Neural progenitor cell (in vitro differentiated cells): ENCODE measurements around the gene CDH12. TPM values are rescaled to one million over a fixed set of nuclear protein-coding genes. Genes with fewer than 3 reads are reported as not detected.
A peak's percentile ranks its signal among the peaks of the same experiment; 100 is the strongest.

Source experiments
- DNase-seq: peaks from one replicate; pipeline ENCODE4 v3.0.0-alpha.2; 2016; ENCODE audit warnings: low spot score
- H2AFZ ChIP-seq: fragments of 200-600 bp; sonication (generic); replicated peaks from 2 replicates; pipeline ENCODE4 v1.6.1; 2016; ENCODE audit warnings: antibody characterized with exemption
- H3F3A ChIP-seq: fragments of 200-600 bp; sonication (generic); 2 replicates; pipeline ENCODE4 v1.6.1; 2016; ENCODE audit warnings: antibody characterized with exemption, low read depth
- H3K27ac ChIP-seq: fragments of 200-600 bp; sonication (generic); 2 replicates; pipeline ENCODE4 v1.5.1; 2016; ENCODE audit warnings: mild to moderate bottlenecking
- H3K27me3 ChIP-seq: fragments of 200-600 bp; sonication (generic); 2 replicates; pipeline ENCODE4 v1.6.1; 2016; ENCODE audit warnings: mild to moderate bottlenecking, moderate library complexity
- H3K36me3 ChIP-seq: fragments of 200-600 bp; sonication (generic); 2 replicates; pipeline ENCODE4 v1.5.1; 2016
- H3K4me1 ChIP-seq: fragments of 200-600 bp; sonication (generic); 2 replicates; pipeline ENCODE4 v1.6.1; 2016; ENCODE audit warnings: mixed run types
- H3K4me2 ChIP-seq: fragments of 200-600 bp; sonication (generic); 2 replicates; pipeline ENCODE4 v1.6.1; 2016
- H3K4me3 ChIP-seq: fragments of 200-600 bp; sonication (generic); 2 replicates; pipeline ENCODE4 v1.5.1; 2016
- H3K79me2 ChIP-seq: fragments of 200-600 bp; sonication (generic); 2 replicates; pipeline ENCODE4 v1.6.1; 2016; ENCODE audit warnings: low read depth
- H3K9ac ChIP-seq: fragments of 200-600 bp; sonication (generic); 2 replicates; pipeline ENCODE4 v1.6.1; 2016
- H3K9me3 ChIP-seq: fragments of 200-600 bp; sonication (generic); 2 replicates; pipeline ENCODE4 v1.5.1; 2016; ENCODE audit warnings: low read depth
- H4K20me1 ChIP-seq: fragments of 200-600 bp; sonication (generic); 2 replicates; pipeline ENCODE4 v1.6.1; 2016; ENCODE audit warnings: low read depth
- H3K27ac Mint-ChIP-seq: 3 replicates; pipeline ENCODE4 v1.8.0; 2021; ENCODE audit warnings: mixed read lengths
- H3K27me3 Mint-ChIP-seq: 2 replicates; pipeline ENCODE4 v1.8.0; 2022; ENCODE audit warnings: low read depth, mild to moderate bottlenecking, inconsistent platforms, moderate library complexity, mixed read lengths; ENCODE audit not compliant: insufficient read depth
- H3K36me3 Mint-ChIP-seq: 3 replicates; pipeline ENCODE4 v1.8.0; 2021; ENCODE audit warnings: mixed read lengths
- H3K4me1 Mint-ChIP-seq: 3 replicates; pipeline ENCODE4 v1.8.0; 2021; ENCODE audit warnings: mixed read lengths
- H3K4me3 Mint-ChIP-seq: 3 replicates; pipeline ENCODE4 v1.8.0; 2021; ENCODE audit warnings: mild to moderate bottlenecking, moderate library complexity, mixed read lengths
- H3K9me3 Mint-ChIP-seq: 3 replicates; pipeline ENCODE4 v1.8.0; 2020; ENCODE audit warnings: mixed read lengths
- EZH2 ChIP-seq: fragments of 200-600 bp; sonication (generic); IDR thresholded peaks from 2 replicates; pipeline ENCODE4 v1.6.1; 2017; ENCODE audit warnings: antibody characterized with exemption, mild to moderate bottlenecking, moderate library complexity
- EZH2phosphoT487 ChIP-seq: fragments of 200-600 bp; sonication (generic); IDR thresholded peaks from 2 replicates; pipeline ENCODE4 v1.6.1; 2017; ENCODE audit warnings: antibody characterized with exemption
- total RNA-seq: library from RNA; depleted of rRNA; stranded (reverse); fragments of >200 nt; gene quantifications from 2 replicates; pipeline ENCODE4 v1.2.3, GENCODE V29; 2015; ENCODE audit warnings: low replicate concordance
- TF ChIP-seq, protein P1 (sequence below): fragments of 200-600 bp; sonication (generic); IDR thresholded peaks from 2 replicates; pipeline ENCODE4 v1.5.1; 2017; ENCODE audit warnings: antibody characterized with exemption, mild to moderate bottlenecking

The CDH12 gene
- not detected in 2 replicates for total RNA-seq

DNA sequence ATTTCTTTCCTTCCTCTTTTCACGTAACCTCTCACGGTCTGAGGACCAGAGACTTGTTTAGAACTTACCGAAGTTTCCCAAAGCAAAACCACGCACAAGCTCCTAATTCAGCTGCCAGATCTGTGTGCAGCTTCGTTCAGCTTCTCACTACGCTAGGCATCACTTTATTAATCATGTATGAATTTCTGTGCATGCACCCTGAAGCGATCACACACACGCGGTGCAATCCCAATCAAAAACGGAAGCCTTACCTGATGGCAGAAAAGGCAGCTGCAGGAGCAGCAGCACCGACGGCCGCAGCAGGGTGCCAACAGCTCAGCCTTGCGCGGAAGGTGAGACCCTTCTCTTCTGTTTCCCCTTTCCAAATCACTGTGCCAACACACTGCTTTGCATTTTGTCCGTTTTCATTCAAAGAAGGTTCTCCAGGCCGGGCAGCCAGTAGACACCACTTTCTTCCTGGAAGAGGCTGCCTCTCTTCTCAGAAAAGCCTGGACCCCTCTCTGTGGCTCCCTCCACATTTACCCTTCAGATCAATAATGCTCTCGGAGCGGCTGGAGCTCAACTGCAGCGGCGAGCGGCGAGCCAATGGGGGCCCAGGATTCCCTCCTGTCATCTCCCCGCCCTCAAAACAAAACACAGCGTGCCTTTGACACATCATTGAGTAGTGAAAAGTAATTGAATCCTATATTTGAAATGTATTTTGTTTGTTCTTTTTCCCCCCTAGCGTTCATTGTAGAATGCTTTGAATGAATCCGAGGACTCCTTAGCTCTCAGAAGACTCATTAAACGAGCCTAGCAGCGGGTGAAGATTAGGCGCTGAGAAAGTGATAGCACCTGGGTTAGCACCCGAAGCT lies at the start of gene CDH12:
CDH12 (minus strand) TSS at position 538 of the 854 bp plus-strand sequence.
- no peaks in the 10 kb centered on the region for H3K9me3 Mint-ChIP-seq
- H4K20me1 ChIP-seq, result no peaks in the 10 kb centered on the region
- no peaks in the 10 kb centered on the region for H3K79me2 ChIP-seq
- peak within 1 kb of the TSS; percentile 71 for H2AFZ ChIP-seq
- H3K4me3 ChIP-seq, result peak within 1 kb of the TSS; percentile 52
- no peaks in the 10 kb centered on the region for H3K36me3 Mint-ChIP-seq
- H3K9me3 ChIP-seq, result no peaks in the 10 kb centered on the region
- peaks cover 14% of the 10 kb centered on the region for H3F3A ChIP-seq
- H3K9ac ChIP-seq, result no peak within 1 kb of the TSS
- peak within 1 kb of the TSS; percentile 97 for H3K4me3 Mint-ChIP-seq
- no peak within 1 kb of the TSS for H3K27ac Mint-ChIP-seq
- H3K4me2 ChIP-seq, result peak within 1 kb of the TSS; percentile 89
- no peaks in the 10 kb centered on the region for H3K27me3 Mint-ChIP-seq
- TF ChIP-seq EZH2, result no peak
- TF ChIP-seq EZH2phosphoT487, result peak; percentile 43
- TF ChIP-seq, protein P1, sequence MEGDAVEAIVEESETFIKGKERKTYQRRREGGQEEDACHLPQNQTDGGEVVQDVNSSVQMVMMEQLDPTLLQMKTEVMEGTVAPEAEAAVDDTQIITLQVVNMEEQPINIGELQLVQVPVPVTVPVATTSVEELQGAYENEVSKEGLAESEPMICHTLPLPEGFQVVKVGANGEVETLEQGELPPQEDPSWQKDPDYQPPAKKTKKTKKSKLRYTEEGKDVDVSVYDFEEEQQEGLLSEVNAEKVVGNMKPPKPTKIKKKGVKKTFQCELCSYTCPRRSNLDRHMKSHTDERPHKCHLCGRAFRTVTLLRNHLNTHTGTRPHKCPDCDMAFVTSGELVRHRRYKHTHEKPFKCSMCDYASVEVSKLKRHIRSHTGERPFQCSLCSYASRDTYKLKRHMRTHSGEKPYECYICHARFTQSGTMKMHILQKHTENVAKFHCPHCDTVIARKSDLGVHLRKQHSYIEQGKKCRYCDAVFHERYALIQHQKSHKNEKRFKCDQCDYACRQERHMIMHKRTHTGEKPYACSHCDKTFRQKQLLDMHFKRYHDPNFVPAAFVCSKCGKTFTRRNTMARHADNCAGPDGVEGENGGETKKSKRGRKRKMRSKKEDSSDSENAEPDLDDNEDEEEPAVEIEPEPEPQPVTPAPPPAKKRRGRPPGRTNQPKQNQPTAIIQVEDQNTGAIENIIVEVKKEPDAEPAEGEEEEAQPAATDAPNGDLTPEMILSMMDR, result no peak
- peaks cover 44% of the 10 kb centered on the region for H3K27me3 ChIP-seq
- H3K4me1 Mint-ChIP-seq, result peaks cover 19% of the 10 kb centered on the region
- peaks cover 5% of the 10 kb centered on the region for H3K4me1 ChIP-seq
- peak; percentile 77 for DNase-seq
- no peaks in the 10 kb centered on the region for H3K36me3 ChIP-seq
- no peak within 1 kb of the TSS for H3K27ac ChIP-seq

DNA sequence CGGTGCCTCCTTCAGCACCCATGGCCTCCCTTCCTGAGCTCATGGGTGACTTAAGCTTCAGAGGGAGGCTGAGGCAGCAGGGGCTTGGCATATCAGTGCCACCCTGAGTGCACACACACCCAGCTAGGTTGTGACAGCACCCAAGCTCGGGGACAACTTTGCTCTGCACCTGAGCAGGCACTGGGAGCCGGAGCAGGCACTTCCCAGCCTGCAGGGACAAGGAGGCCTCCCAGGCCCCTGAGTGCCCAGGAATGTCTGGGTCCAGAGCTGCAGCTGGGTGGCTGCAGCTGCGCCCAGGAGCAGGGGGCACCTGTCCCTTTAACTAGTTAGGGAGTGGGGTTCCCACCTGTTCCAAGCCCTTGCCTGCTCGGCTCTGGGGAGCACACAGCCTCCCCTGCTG lies 48.7 kb upstream of the CDH12 start:
- no peaks in the 10 kb centered on the region for H3K27me3 ChIP-seq
- no peak for DNase-seq
- H3K27me3 Mint-ChIP-seq, result no peaks in the 10 kb centered on the region
- no peaks in the 10 kb centered on the region for H3K36me3 ChIP-seq
- no peaks in the 10 kb centered on the region for H3K9me3 Mint-ChIP-seq
- no peak overlapping the region for H3K27ac ChIP-seq
- no peak overlapping the region for H2AFZ ChIP-seq
- H3K9ac ChIP-seq, result no peak overlapping the region
- H3K79me2 ChIP-seq, result no peaks in the 10 kb centered on the region
- H3K4me1 ChIP-seq, result no peaks in the 10 kb centered on the region
- no peak overlapping the region for H3K4me3 ChIP-seq
- TF ChIP-seq EZH2phosphoT487 (no peak), EZH2 (no peak)
- TF ChIP-seq, protein P1, result no peak
- no peaks in the 10 kb centered on the region for H4K20me1 ChIP-seq
- H3K4me1 Mint-ChIP-seq, result no peaks in the 10 kb centered on the region
- H3K4me3 Mint-ChIP-seq, result no peak overlapping the region
- no peaks in the 10 kb centered on the region for H3F3A ChIP-seq
- H3K27ac Mint-ChIP-seq, result no peak overlapping the region
- no peaks in the 10 kb centered on the region for H3K9me3 ChIP-seq
- H3K4me2 ChIP-seq, result no peak overlapping the region
- H3K36me3 Mint-ChIP-seq, result no peaks in the 10 kb centered on the region

DNA sequence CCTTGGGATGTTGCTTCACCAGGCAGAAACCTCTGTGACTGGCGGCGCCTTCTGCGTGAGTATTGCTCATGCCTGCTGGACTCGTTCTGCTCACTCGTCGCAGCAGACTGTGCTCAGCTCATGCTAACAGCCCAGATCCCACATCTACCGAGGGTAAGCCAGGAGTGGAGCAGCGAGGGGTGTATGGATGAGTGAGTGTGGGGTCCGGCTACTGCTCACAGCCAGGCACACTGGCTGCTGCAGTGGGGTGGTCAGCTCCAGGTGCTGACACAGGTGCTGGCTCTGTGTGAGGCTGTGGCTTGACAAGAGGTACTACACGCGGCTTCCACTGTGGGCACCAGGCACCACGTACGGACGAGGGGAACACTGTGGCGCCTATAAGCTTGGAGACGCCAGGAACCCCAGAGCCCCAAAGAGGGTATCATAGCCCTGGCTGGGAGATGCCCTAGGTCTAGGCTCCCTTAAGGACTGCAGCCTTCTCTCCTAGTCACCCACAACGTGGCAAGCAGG lies 47.7 kb upstream of the CDH12 start:
- no peak overlapping the region for H3K4me3 Mint-ChIP-seq

More for the DNA sequence above, 47.7 kb upstream of the CDH12 start:
- H3K36me3 Mint-ChIP-seq, result no peaks in the 10 kb centered on the region
- no peaks in the 10 kb centered on the region for H3K4me1 ChIP-seq
- H3K9me3 Mint-ChIP-seq, result no peaks in the 10 kb centered on the region
- no peak overlapping the region for H3K27ac ChIP-seq
- DNase-seq, result no peak
- no peaks in the 10 kb centered on the region for H3K27me3 ChIP-seq
- no peaks in the 10 kb centered on the region for H4K20me1 ChIP-seq
- no peak overlapping the region for H3K4me3 ChIP-seq
- H3F3A ChIP-seq, result no peaks in the 10 kb centered on the region
- no peak overlapping the region for H3K27ac Mint-ChIP-seq
- H3K4me1 Mint-ChIP-seq, result no peaks in the 10 kb centered on the region
- H3K9me3 ChIP-seq, result no peaks in the 10 kb centered on the region
- no peak for TF ChIP-seq EZH2
- TF ChIP-seq, protein P1, result no peak
- no peak for TF ChIP-seq EZH2phosphoT487
- H3K27me3 Mint-ChIP-seq, result no peaks in the 10 kb centered on the region
- H2AFZ ChIP-seq, result no peak overlapping the region
- H3K36me3 ChIP-seq, result no peaks in the 10 kb centered on the region
- H3K9ac ChIP-seq, result no peak overlapping the region
- H3K79me2 ChIP-seq, result no peaks in the 10 kb centered on the region
- H3K4me2 ChIP-seq, result no peak overlapping the region
